HG02970 (cell line): Measurements from ENCODE around the gene NEDD4.
"Not testable (repeated sequence)": the region's sequence is repeated elsewhere in the genome, so short reads cannot be mapped to it uniquely, and the experiment has no call there.

Experiments used
- ATAC-seq: cut with Tn5 transposase; IDR thresholded peaks from one replicate; pipeline ENCODE4 v1.9.1; 2021; ENCODE audit warnings: mild to moderate bottlenecking, moderate library complexity, moderate number of reproducible peaks; ENCODE audit not compliant: unreplicated experiment, low FRiP score

The NEDD4 gene

GRCh38 chr15:55842897-55843296 is 150.5 kb downstream of the NEDD4 start:
- ATAC-seq, result not testable (repeated sequence)

DNA sequence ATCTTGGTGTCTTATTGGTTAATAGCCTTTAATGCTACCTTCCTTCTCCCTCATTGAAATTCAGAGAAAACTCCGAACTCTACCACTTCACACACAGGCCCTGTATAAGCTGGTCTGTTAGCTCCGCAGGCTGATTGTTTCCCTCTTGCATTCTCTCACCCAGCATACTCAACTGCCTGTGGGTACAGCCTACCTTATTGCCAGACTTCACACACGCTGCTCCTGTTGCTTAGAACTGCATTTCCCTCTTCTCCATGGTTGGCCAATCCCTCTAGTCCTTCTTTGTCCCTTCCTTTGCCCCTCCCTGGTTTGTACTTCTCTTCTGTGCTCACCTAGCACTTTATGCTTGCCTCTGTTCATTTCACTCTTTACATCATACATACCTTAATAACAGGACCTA is 157.5 kb downstream of the NEDD4 start:
- ATAC-seq, result no peak

- no peak for ATAC-seq
Observed at GRCh38 chr15:55834331-55834730, 159.1 kb downstream of the NEDD4 start.

DNA sequence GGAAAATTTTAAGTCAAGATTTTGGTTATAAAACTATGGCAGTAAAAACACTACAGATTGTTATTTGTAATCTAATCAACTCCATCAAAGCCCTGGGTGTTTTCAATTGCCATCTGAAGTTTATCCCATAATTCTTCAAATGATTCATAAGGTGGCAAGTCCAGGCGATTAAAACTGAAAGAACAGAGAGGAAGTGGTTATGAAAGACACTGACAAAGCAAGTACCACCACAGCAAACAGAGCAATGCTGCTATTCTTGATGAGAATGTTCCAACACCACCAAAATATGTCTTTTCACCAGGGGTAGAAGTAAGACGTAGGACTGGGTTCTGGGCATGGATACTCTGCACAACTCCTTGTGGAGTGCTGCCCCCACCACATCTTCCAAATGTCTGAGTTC is 163.6 kb downstream of the NEDD4 start:
- no peak for ATAC-seq

- no peak for ATAC-seq
Observed at GRCh38 chr15:55827955-55828354, 165.5 kb downstream of the NEDD4 start.

GRCh38 chr15:55827204-55827603 is 166.2 kb downstream of the NEDD4 start:
- ATAC-seq, result no peak

- ATAC-seq, result no peak
Observed at GRCh38 chr15:55824857-55825613, 168.4 kb downstream of the NEDD4 start.

DNA sequence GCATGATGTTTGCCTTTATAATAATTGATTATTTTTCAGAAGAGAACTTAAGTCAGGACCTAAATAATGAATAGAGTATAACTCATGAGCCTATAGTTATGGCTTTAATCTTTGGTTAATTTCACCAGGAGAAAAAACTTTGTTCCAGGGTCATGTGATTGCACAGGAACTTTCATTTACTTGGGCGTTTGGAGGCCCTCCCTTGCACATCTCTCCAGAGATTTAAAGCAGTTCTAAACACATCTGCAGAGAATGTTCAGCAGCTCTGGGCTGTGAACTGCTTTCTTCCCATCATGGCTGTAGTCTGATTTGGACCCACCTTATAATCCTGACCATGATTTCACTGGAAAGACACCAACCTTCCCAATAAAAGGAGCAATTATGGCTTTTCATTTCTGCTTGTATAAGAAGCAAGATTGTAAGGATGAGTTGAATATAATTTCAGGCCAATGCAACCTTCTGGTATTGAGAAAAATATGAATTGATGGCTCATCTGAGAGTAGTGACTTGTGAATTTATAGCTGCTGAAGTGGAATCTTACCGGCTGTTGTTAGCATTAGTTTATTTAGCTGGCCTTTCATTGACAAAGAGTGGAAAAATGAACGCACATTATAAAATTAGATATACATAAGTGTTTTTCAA is 169.6 kb downstream of the NEDD4 start:
- ATAC-seq, result no peak

DNA sequence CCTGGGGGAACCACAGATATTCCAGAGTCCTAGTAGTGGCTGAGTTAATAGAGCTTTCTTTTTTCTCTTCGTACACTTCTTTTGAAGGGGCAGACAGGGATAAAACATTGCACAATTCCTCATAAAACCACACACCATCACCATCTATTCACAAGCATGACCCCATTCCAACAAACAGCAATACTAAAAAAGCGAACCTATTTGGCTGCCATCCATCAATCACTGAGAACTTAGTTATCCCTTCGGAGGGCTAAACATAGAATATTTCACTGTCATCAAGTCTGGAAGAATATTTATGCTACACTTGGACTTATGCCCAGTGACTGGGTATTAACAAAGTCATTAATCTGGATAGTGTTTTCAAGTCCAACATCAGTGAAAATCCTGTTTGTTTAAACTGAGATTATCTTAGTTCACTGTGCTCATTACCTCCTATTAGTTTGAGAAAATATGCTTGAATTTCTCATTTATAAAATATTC is 170.2 kb downstream of the NEDD4 start:
- no peak for ATAC-seq

DNA sequence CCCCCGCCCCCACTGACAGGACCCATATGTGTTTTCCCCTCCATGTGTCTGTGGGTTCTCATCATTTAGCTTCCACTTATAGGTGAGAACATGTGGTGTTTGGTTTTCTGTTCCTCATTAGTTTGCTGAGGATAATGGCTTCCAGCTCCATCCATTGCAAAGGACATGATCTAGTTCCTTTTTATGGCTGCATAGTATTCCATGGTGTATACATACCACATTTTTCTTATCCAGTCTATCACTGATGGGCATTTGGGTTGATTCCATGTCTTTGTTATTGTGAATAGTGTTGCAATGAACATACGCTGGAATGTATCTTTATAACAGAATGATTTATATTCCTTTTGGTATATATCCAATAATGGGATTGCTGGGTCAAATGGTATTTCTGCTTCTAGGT is 171.7 kb downstream of the NEDD4 start:
- ATAC-seq, result not testable (repeated sequence)

DNA sequence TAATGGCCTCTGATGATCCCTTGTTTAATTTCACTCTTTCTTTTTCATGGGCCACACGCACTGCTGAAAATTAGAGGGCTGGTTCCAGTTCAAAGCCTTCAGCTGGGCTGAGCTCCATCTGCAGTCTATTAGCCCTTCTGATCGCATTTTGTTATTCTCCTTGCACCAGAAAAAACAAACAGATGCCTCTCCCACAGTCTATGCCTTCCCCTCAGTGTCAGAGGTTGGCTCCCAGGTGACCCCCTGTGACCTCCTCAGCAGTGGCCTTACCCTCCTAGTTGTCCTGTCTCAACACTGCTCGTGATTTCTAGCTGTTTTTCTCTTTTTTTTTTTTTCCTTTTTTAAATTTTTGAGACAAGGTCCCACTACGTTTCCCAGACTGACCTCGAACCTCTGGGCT is 173.4 kb downstream of the NEDD4 start:
- no peak for ATAC-seq

GRCh38 chr15:55819397-55820034 is 173.9 kb downstream of the NEDD4 start:
- ATAC-seq, result no peak

GRCh38 chr15:55816017-55816416 is 177.4 kb downstream of the NEDD4 start:
- no peak for ATAC-seq

GRCh38 chr15:55802600-55803376 is 190.6 kb downstream of the NEDD4 start:
- no peak for ATAC-seq

DNA sequence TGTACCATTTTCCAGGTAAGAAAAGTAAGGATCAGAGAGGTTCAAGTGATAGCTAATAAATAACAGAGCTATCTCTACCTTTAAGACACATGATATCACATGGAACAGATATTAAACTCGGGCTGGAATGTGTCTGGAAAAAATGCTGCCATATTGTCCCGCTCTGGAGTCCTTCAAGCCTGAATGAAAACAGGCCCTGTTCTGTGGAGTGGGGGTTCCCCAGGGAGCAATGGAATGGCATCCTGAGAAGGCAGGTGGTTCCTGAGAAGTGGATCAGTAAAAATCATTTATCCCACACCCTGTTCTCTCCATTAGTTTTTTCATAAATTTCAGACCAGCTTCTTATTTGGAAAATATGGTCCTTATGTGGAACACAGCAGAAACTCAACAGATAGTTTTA is 193.2 kb downstream of the NEDD4 start:
- no peak for ATAC-seq

- no peak for ATAC-seq
Observed at GRCh38 chr15:55799291-55800212, 193.9 kb downstream of the NEDD4 start.

DNA sequence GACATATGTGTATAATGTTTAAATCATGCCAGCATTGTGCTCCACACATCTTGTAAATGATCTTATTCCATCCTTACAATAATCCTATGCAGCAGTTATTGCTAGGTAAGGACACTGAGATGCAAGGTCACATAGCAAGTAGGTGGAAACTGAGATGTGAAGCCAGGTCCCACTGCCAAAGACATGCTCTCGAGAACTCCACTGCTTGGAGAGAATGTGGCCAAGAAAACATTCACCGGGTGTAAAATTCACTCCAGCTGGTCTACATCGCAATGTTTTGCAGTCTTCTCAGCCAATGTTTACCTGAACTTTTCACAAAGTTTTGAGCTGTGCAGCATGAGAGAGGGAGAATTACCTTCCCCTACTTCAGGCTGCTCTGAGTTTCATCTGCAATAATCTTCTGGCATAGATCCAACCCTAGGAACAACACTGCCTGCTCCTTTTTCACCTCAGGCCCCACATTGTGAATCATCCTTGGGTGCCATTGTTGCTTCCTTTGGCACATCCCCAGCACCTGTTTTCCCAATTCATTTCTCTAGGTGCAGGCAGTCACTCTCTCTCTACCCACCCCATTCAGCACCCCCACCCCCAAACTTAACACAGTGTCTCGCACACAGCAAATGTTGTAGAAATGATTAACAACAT is 197.0 kb downstream of the NEDD4 start:
- ATAC-seq, result no peak

DNA sequence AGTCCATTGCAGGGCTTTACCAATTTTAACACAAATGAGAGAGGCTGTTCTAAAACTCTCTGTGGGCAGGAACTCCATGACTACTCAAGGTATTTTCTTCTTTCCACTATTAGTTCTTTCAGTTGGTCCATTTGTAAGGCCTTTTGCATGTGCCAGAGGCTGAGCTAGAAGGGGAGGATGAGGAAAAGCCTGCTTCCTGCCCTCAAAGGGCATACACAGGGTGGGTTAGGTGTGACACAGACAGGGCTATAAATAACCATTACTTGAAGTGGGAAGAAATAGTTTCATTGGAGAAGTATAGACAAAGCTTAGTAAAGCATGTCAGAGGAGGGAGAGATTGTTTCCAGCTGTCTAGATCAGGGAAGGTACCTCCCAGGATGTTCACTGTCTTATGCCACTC is 198.4 kb downstream of the NEDD4 start:
- no peak for ATAC-seq
